SU-DHL-6 (cell line): ENCODE results near the gene GRM3.

Experiments used
- H2AFZ ChIP-seq: fragments of 200-600 bp; sonication (generic); 2 replicates; pipeline ENCODE4 v1.6.1; 2014; ENCODE audit warnings: low read depth, mild to moderate bottlenecking, moderate library complexity, mixed read lengths, antibody characterized with exemption, low read length; ENCODE audit not compliant: severe bottlenecking
- H3F3A ChIP-seq: fragments of 200-600 bp; shearing (Covaris generic); 2 replicates; pipeline ENCODE4 v1.6.0; 2016; ENCODE audit warnings: antibody characterized with exemption, mild to moderate bottlenecking; ENCODE audit not compliant: insufficient read depth
- H3K27ac ChIP-seq: fragments of 200-600 bp; sonication (generic); 2 replicates; pipeline ENCODE4 v1.5.1; 2016; ENCODE audit warnings: low read depth, mild to moderate bottlenecking, low read length, moderate library complexity, mixed read lengths
- H3K27me3 ChIP-seq: fragments of 200-600 bp; sonication (generic), shearing (Covaris generic); 2 replicates; pipeline ENCODE4 v1.6.0; 2014; ENCODE audit warnings: mild to moderate bottlenecking, low read length
- H3K36me3 ChIP-seq: fragments of 200-600 bp; sonication (generic); 2 replicates; pipeline ENCODE4 v1.6.1; 2014; ENCODE audit warnings: mild to moderate bottlenecking, low read length, mixed read lengths
- H3K4me2 ChIP-seq: fragments of 300-600, 200-600 bp; shearing (Covaris generic), sonication (generic); 2 replicates; pipeline ENCODE4 v1.6.0; 2014; ENCODE audit warnings: low read length, low read depth, mild to moderate bottlenecking; ENCODE audit not compliant: poor library complexity, severe bottlenecking
- H3K4me3 ChIP-seq: fragments of 200-600 bp; sonication (generic); 2 replicates; pipeline ENCODE4 v1.5.1; 2014; ENCODE audit warnings: antibody characterized with exemption, low read length, mild to moderate bottlenecking, mixed read lengths; ENCODE audit not compliant: insufficient read depth, poor library complexity, severe bottlenecking
- H3K79me2 ChIP-seq: fragments of 200-600 bp; sonication (generic); 2 replicates; pipeline ENCODE4 v1.6.1; 2014; ENCODE audit warnings: mild to moderate bottlenecking, low read length, moderate library complexity; ENCODE audit not compliant: insufficient read depth
- H3K9ac ChIP-seq: fragments of 200-600 bp; sonication (generic); 2 replicates; pipeline ENCODE4 v1.7.0; 2014; ENCODE audit warnings: mild to moderate bottlenecking, low read length
- H3K9me2 ChIP-seq: fragments of 200-600 bp; sonication (generic); replicated peaks from 2 replicates; pipeline ENCODE4 v1.6.1; 2014; ENCODE audit warnings: low read length; ENCODE audit not compliant: insufficient read depth
- H3K9me3 ChIP-seq: fragments of 200-600 bp; sonication (generic); 2 replicates; pipeline ENCODE4 v1.6.1; 2014; ENCODE audit warnings: low read length, mixed read lengths; ENCODE audit not compliant: insufficient read depth
- H4K20me1 ChIP-seq: fragments of 200-600 bp; sonication (generic); 2 replicates; pipeline ENCODE4 v1.6.1; 2014; ENCODE audit warnings: low read depth, mild to moderate bottlenecking, antibody characterized with exemption, low read length, moderate library complexity, mixed read lengths
- EZH2phosphoT487 ChIP-seq: fragments of 200-600 bp; sonication (generic), shearing (Covaris generic); conservative IDR thresholded peaks from 2 replicates; pipeline ENCODE4 v1.6.1; 2018; ENCODE audit warnings: mild to moderate bottlenecking, antibody characterized with exemption, low read length, moderate library complexity, mixed read lengths
- TF ChIP-seq, protein P1 (sequence below): fragments of 200-600 bp; sonication (generic); IDR thresholded peaks from one replicate; pipeline ENCODE4 v1.5.1; 2017; ENCODE audit warnings: antibody characterized with exemption, mild to moderate bottlenecking, low read length, moderate library complexity; ENCODE audit not compliant: insufficient read depth, poor library complexity, severe bottlenecking

GRM3 gene

DNA sequence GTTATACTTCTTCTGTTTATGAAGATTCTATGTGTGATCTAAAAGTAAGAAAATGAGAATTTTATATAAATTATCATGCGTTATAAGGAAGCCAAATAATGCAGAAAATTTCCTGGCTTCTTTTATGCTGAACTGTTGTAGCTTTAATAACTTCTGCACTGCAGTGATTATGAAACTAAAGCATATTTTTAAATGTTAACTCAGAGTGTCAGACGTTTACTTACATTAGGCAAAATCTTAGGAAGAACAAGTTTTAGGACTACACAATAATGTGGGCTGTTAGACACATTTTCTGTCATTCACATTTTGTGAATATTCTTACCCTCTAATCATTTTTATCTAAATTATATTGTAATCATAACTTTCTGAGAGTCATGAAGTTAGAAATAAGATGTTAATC is 22.0 kb downstream of the GRM3 start:
- TF ChIP-seq, protein P1, sequence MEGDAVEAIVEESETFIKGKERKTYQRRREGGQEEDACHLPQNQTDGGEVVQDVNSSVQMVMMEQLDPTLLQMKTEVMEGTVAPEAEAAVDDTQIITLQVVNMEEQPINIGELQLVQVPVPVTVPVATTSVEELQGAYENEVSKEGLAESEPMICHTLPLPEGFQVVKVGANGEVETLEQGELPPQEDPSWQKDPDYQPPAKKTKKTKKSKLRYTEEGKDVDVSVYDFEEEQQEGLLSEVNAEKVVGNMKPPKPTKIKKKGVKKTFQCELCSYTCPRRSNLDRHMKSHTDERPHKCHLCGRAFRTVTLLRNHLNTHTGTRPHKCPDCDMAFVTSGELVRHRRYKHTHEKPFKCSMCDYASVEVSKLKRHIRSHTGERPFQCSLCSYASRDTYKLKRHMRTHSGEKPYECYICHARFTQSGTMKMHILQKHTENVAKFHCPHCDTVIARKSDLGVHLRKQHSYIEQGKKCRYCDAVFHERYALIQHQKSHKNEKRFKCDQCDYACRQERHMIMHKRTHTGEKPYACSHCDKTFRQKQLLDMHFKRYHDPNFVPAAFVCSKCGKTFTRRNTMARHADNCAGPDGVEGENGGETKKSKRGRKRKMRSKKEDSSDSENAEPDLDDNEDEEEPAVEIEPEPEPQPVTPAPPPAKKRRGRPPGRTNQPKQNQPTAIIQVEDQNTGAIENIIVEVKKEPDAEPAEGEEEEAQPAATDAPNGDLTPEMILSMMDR: no peak
- no peak for TF ChIP-seq EZH2phosphoT487
- Histone ChIP-seq H3K27me3 (no peaks in the 10 kb centered on the region), H3K27ac (no peak overlapping the region), H3F3A (no peaks in the 10 kb centered on the region), H3K9me2 (no peaks in the 10 kb centered on the region), H3K9me3 (no peaks in the 10 kb centered on the region), H3K9ac (no peak overlapping the region), H3K79me2 (no peaks in the 10 kb centered on the region), H3K4me2 (no peak overlapping the region), H4K20me1 (no peaks in the 10 kb centered on the region), H3K4me3 (no peak overlapping the region), H3K36me3 (no peaks in the 10 kb centered on the region), H2AFZ (no peak overlapping the region)

DNA sequence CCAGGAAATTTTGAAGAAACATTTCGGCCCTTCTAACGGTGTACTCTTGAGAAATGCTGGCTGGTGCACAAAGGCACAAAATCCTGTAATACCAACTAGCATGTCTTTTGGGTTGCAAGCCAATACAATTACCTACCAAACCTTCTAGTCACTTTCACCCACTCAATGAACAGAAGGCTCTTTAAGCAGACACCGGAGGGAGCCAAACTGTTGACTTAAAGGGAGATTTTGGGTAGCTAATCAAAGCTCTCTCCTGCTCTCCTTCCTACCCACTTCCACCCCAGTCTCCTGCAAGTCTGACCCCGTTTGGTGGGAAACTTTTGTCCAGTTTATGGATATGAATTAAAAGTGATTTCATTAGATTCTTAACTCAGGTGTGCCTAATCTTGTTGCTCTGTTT is 24.0 kb downstream of the GRM3 start:
- H3K9ac ChIP-seq: no peak overlapping the region
- no peak overlapping the region for H3K4me2 ChIP-seq
- no peaks in the 10 kb centered on the region for H3K79me2 ChIP-seq
- no peaks in the 10 kb centered on the region for H3K36me3 ChIP-seq
- H3K4me3 ChIP-seq: no peak overlapping the region
- no peaks in the 10 kb centered on the region for H3K27me3 ChIP-seq
- H2AFZ ChIP-seq: no peak overlapping the region
- H4K20me1 ChIP-seq: no peaks in the 10 kb centered on the region
- no peak for TF ChIP-seq EZH2phosphoT487
- TF ChIP-seq, protein P1: no peak
- H3K9me2 ChIP-seq: no peaks in the 10 kb centered on the region
- H3K9me3 ChIP-seq: no peaks in the 10 kb centered on the region
- no peak overlapping the region for H3K27ac ChIP-seq
- H3F3A ChIP-seq: no peaks in the 10 kb centered on the region

DNA sequence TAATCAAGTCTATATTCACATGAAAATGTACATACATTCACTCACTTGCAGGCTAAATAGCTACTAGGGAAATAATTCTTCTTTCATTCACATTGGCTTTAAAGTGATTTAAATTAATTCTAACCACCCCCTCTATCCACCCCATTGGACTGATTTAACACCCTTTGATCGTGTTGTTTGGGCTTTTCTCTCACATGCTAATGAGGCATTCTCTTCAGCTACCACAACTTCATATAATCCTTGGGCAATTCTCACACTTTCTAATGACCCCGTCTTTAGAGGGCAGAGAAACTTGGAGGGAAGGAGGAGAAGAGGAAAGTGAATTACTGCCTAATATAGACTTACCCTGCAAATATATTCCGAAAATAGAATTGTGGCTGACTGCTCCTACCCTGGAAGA is 24.6 kb downstream of the GRM3 start:
- no peaks in the 10 kb centered on the region for H4K20me1 ChIP-seq
- H3K36me3 ChIP-seq: no peaks in the 10 kb centered on the region
- H2AFZ ChIP-seq: no peak overlapping the region
- no peaks in the 10 kb centered on the region for H3K79me2 ChIP-seq
- no peak overlapping the region for H3K4me2 ChIP-seq
- no peaks in the 10 kb centered on the region for H3F3A ChIP-seq
- no peak overlapping the region for H3K27ac ChIP-seq
- no peak overlapping the region for H3K4me3 ChIP-seq
- no peak overlapping the region for H3K9ac ChIP-seq
- no peaks in the 10 kb centered on the region for H3K27me3 ChIP-seq
- no peak for TF ChIP-seq EZH2phosphoT487
- TF ChIP-seq, protein P1: no peak
- no peaks in the 10 kb centered on the region for H3K9me2 ChIP-seq
- no peaks in the 10 kb centered on the region for H3K9me3 ChIP-seq

DNA sequence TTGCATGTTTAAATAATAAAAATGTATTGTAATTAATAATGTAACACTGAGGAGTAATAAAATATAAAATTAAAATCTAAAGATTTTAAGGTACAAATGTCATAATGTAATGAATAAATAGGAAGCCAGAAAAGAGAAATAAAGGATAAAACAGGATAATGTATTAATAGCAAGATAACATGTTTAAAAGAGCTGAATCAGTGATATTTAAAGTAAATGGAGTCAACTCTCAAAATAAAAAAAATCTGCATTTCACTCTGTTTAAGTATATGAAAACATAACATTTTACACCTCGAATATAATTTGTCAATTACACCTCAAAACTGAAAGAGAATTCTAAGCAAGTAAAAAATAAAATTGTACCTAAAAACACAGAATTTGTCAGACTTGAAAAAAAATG is 44.1 kb downstream of the GRM3 start:
- no peaks in the 10 kb centered on the region for H3K36me3 ChIP-seq
- H3K27ac ChIP-seq: no peak overlapping the region
- H3K9me3 ChIP-seq: no peaks in the 10 kb centered on the region
- no peaks in the 10 kb centered on the region for H3K9me2 ChIP-seq
- H3K4me3 ChIP-seq: no peak overlapping the region
- H3K9ac ChIP-seq: no peak overlapping the region
- H3K79me2 ChIP-seq: no peaks in the 10 kb centered on the region
- no peak overlapping the region for H3K4me2 ChIP-seq
- no peaks in the 10 kb centered on the region for H3K27me3 ChIP-seq
- no peak overlapping the region for H2AFZ ChIP-seq
- no peaks in the 10 kb centered on the region for H3F3A ChIP-seq
- no peaks in the 10 kb centered on the region for H4K20me1 ChIP-seq
- TF ChIP-seq, protein P1: no peak
- TF ChIP-seq EZH2phosphoT487: no peak
